Neural cell (in vitro differentiated cells): ENCODE measurements around the gene DTX3L.

Experiments
- EZH2 ChIP-seq: fragments of 200-600, 300-800 bp; shearing (Covaris generic), sonication (generic); IDR thresholded peaks from 2 replicates; pipeline ENCODE4 v1.6.1; 2014; ENCODE audit warnings: antibody characterized with exemption, low read length, borderline replicate concordance, mild to moderate bottlenecking; ENCODE audit not compliant: insufficient read depth, poor library complexity, severe bottlenecking
- SMC3 ChIP-seq: fragments of 450-650 bp; conservative IDR thresholded peaks from 2 replicates; pipeline ENCODE4 v1.6.1; 2014; ENCODE audit warnings: antibody characterized with exemption, mild to moderate bottlenecking, moderate library complexity; ENCODE audit not compliant: poor library complexity
- TF ChIP-seq, protein P1 (sequence below): fragments of 450-650 bp; IDR thresholded peaks from 2 replicates; pipeline ENCODE4 v1.5.1; 2014; ENCODE audit warnings: antibody characterized with exemption, mild to moderate bottlenecking, moderate library complexity; ENCODE audit not compliant: poor library complexity, severe bottlenecking

DNA sequence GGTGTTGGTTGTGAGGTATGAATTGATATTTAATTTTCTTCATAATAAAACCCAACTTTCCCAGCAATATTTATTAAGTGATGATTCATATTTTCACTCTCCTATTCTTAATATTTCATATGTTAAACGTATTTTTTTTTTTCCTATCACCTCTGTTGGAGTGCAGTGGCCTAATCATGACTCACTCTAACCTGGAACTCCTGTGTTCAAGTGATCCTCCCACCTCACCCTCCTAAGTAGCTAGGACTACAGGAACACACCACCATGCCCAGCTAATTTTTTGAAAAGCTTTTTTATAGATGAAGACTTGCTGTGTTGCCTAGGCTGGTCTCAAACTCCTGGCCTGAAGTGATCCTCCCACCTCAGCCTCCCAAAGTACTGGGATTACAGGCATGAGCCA lies 22.0 kb downstream of the DTX3L start:
- TF ChIP-seq SMC3, result no peak
- TF ChIP-seq EZH2, result no peak
- TF ChIP-seq, protein P1, sequence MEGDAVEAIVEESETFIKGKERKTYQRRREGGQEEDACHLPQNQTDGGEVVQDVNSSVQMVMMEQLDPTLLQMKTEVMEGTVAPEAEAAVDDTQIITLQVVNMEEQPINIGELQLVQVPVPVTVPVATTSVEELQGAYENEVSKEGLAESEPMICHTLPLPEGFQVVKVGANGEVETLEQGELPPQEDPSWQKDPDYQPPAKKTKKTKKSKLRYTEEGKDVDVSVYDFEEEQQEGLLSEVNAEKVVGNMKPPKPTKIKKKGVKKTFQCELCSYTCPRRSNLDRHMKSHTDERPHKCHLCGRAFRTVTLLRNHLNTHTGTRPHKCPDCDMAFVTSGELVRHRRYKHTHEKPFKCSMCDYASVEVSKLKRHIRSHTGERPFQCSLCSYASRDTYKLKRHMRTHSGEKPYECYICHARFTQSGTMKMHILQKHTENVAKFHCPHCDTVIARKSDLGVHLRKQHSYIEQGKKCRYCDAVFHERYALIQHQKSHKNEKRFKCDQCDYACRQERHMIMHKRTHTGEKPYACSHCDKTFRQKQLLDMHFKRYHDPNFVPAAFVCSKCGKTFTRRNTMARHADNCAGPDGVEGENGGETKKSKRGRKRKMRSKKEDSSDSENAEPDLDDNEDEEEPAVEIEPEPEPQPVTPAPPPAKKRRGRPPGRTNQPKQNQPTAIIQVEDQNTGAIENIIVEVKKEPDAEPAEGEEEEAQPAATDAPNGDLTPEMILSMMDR, result no peak
